ENCODE measurements around the gene LAG3.

Gene LAG3

DNA sequence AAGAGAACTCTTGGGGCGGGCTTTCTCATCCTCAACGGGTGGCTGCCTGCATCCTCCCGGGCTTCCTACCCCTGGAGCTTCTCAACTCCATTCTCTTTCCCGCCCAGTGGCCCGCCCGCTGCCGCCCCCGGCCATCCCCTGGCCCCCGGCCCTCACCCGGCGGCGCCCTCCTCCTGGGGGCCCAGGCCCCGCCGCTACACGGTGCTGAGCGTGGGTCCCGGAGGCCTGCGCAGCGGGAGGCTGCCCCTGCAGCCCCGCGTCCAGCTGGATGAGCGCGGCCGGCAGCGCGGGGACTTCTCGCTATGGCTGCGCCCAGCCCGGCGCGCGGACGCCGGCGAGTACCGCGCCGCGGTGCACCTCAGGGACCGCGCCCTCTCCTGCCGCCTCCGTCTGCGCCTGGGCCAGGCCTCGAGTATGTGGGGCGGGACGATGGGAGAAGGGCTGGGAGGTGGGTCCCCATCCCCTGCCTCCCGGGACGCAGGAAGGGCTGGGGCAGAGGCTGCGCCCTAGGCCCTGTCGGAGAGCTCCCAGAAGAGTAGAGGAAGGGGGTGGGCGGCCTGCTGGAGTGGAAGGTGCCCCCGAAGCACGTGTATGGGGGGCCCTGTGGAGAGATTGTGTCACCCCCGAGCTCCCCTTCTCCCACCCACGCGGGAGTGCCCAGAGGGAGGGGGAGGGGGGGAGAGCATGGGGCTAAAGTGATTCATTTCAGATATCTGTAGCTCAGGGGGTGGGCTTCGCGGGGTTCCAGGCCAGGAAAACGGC lies 1.5 kb downstream of the LAG3 start:
- TF ChIP-seq GATA2 (IDR thresholded peaks at IDR 0.05; ENCODE audit: low read depth, low read length) = no peak
- no peak for TF ChIP-seq GATA3 (IDR thresholded peaks at IDR 0.05; ENCODE audit: low read depth, low read length)

DNA sequence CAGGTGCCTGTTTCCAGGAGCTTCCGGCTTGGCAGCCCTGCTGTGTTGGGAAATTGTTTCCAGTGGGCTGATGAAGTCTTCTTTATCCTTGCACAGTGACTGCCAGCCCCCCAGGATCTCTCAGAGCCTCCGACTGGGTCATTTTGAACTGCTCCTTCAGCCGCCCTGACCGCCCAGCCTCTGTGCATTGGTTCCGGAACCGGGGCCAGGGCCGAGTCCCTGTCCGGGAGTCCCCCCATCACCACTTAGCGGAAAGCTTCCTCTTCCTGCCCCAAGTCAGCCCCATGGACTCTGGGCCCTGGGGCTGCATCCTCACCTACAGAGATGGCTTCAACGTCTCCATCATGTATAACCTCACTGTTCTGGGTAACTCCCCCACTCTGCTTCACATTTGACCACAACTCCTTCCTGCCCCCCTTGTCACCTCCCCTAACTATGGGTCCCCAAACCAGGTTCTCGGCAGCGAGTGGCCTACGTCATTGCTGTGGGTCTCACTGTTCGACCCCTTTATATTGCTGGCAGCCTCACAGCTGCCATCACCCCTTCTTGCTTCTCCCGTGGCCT lies 2.3 kb downstream of the LAG3 start:
- TF ChIP-seq GATA3 (IDR thresholded peaks at IDR 0.05; ENCODE audit: low read depth, low read length) (no peak), GATA2 (IDR thresholded peaks at IDR 0.05; ENCODE audit: low read depth, low read length) (no peak)

DNA sequence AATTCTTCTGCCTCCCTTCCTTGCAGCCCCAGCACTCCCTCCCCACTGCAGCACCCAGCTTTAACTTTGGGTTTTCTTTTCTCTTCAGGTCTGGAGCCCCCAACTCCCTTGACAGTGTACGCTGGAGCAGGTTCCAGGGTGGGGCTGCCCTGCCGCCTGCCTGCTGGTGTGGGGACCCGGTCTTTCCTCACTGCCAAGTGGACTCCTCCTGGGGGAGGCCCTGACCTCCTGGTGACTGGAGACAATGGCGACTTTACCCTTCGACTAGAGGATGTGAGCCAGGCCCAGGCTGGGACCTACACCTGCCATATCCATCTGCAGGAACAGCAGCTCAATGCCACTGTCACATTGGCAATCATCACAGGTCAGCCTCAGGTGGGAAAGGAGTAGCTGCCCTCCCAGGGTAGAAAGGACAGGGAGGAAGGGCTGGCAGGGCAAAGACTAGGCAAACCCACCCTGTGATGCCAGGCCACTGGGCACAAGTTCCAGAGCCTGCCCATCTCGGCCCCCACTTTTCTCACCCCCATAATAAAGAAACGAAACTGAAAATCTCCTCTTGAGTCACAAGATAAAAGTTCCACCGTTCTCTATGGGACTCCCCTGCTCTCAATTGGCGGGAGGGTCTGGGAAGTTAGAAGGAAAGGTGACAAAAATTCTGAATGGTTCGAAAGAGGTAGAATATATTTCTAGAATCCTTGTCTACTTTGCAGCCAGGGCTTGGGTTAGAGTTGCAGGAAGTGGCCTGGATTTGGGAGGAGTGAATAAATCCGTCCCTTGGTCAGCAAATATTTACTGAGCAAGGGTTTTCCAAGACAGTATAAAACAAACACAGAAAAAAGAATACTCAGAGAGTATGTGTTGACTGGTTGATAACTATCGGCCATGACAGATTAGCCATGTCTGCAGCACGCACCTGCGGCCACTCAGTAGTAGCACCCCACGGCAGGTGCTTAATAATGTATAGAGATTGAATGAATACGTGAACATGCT lies 3.2 kb downstream of the LAG3 start:
- no peak for TF ChIP-seq GATA2 (IDR thresholded peaks at IDR 0.05; ENCODE audit: low read depth, low read length)
- TF ChIP-seq GATA3 (IDR thresholded peaks at IDR 0.05; ENCODE audit: low read depth, low read length) = no peak

DNA sequence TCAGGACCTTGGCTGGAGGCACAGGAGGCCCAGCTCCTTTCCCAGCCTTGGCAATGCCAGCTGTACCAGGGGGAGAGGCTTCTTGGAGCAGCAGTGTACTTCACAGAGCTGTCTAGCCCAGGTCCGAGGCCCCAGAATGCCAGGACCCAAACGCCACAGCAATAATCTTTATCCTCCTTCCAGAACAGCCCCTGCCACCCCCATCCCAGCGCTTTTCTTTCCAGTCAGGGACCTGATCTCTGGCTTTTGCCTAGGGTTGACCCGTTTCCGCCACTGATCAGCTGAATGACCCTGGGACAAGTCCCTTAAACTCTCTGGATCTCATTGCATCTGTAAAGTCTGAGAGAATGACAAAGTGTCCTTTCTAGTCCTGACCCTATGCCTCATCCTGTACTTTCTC lies 5.1 kb downstream of the LAG3 start:
- no peak for TF ChIP-seq GATA2 (IDR thresholded peaks at IDR 0.05; ENCODE audit: low read depth, low read length)

DNA sequence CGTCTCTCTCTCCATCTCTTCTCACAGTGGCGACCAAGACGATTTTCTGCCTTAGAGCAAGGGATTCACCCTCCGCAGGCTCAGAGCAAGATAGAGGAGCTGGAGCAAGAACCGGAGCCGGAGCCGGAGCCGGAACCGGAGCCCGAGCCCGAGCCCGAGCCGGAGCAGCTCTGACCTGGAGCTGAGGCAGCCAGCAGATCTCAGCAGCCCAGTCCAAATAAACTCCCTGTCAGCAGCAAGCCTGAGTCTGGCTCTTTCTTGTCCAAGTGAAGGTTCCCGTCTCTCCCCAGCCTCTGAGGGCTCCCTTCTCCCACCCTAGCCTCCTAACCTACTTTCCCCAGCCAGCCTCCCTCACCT lies 5.9 kb downstream of the LAG3 start:
- TF ChIP-seq GATA2 (IDR thresholded peaks at IDR 0.05; ENCODE audit: low read depth, low read length) = no peak
- no peak for TF ChIP-seq GATA3 (IDR thresholded peaks at IDR 0.05; ENCODE audit: low read depth, low read length)

DNA sequence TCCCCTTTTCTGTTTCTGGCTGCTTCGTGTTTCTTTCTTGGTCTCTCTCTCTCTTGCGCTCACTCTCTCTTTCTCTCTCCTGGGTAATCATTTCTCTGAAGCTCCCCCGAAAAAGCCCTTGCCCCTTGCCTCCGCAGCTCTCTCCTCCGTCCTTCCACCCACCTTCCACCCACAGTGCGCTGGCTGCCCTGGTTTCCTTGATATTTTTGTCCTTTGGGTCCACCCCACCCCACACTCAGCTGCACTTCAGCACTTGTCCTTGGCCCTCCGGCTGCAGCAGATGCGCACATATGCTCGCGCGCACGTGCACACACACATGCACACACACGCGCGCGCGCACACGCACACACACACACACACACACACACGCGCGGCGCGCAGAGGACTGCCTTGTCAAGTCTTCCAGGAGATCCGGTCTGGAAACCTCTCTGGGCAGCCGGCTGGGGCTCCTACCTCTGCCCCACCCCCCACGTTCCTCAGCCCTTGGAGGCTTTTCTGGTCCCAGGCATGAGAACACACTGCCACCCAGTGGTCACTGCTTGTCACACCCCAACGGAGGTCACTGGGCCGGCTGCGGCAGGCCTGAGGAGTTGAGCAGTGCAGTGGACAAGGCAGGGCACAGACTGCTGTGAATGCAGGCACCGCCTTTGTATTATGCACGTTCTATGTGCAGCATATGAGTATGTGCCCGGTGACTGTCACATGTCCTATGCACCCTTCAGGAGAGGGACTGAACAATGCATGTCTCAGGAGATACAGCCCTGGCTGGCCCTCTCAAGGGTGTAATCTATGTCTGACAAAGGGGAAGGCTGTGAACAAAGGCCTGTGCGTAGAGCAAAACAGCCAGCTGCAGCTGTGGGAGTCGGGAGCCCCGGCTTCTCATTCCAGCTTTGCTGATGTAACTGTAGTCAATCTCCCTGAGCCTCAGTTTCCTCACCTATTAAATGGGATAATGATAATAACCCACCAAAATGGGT lies 6.5 kb downstream of the LAG3 start:
- TF ChIP-seq GATA3 (IDR thresholded peaks at IDR 0.05; ENCODE audit: low read depth, low read length) = no peak
- TF ChIP-seq GATA2 (IDR thresholded peaks at IDR 0.05; ENCODE audit: low read depth, low read length) = no peak

DNA sequence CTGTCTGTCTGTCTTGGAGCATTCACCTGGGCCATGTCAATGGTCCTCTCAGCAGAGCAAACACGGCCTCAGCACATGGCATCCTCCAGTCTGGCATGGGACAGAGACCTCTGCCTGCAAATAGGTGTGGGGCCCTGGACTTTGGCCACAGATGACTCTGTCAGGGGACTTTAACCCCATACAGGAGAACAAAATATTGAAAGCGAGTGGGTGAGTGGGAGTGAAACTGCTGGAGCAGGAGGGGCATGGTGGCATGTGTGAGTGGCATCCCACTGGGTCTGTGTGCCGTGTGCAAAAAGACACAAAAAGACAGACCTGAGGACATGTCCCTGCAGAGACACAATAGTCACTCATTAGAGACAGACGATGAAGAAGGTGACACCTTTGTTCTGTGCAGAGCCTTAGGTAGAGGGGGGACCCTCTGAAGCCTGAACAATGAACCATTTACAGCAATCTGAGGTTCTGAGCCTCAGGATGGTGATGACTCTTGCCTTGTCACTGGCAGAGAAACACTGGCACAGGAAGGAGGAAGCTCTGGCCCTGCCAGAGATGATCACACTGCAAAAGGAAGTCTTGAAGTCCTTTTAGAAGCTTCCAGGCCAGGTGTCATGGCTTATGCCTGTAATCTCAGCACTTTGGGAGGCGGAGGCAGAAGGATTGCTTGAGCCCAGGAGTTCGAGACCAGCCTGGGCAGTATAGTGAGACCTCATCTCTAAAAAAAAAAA lies 7.5 kb downstream of the LAG3 start:
- TF ChIP-seq GATA3 (IDR thresholded peaks at IDR 0.05; ENCODE audit: low read depth, low read length) (no peak), GATA2 (IDR thresholded peaks at IDR 0.05; ENCODE audit: low read depth, low read length) (no peak)

DNA sequence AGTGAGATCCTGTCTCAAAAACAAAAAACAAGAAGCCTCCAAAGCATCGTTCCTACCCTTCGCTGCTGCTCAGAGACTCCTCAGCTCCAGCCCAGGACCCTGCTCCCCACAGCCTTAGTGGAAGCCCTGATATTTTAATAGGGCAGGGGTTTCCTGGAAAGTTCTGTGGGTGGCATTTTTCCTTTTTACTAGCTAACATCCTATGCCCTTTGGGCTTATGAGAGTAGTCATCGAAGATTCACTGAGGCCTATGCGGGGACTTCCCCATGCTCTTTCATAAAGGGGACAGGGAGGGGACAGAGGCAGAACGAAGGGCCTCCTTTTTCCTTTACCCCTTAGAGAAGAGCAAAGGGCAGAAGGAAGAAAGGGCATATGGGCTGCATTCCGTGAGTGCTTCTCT lies 8.3 kb downstream of the LAG3 start:
- TF ChIP-seq GATA3 (IDR thresholded peaks at IDR 0.05; ENCODE audit: low read depth, low read length) = no peak
- no peak for TF ChIP-seq GATA2 (IDR thresholded peaks at IDR 0.05; ENCODE audit: low read depth, low read length)

DNA sequence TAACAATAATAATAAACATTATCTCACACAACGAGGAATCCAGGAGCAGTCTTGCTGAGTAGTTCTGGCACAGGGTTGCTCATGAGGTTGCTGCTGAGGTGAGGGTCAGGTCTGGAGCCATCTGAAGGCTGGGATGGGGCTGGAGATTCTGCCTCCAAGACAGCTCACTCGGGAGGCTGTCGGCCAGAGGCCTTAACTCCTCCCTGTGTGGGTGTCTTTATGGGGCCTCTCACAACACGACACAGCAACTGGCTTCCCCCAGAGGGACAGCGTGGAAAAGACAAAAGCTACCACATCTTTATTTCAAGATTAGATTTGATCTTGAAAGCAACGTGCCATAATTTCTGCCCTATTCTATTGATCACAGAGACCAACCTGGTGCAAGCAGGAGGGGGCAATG lies 9.8 kb downstream of the LAG3 start:
- no peak for TF ChIP-seq GATA2 (IDR thresholded peaks at IDR 0.05; ENCODE audit: low read depth, low read length)
- no peak for TF ChIP-seq GATA3 (IDR thresholded peaks at IDR 0.05; ENCODE audit: low read depth, low read length)

DNA sequence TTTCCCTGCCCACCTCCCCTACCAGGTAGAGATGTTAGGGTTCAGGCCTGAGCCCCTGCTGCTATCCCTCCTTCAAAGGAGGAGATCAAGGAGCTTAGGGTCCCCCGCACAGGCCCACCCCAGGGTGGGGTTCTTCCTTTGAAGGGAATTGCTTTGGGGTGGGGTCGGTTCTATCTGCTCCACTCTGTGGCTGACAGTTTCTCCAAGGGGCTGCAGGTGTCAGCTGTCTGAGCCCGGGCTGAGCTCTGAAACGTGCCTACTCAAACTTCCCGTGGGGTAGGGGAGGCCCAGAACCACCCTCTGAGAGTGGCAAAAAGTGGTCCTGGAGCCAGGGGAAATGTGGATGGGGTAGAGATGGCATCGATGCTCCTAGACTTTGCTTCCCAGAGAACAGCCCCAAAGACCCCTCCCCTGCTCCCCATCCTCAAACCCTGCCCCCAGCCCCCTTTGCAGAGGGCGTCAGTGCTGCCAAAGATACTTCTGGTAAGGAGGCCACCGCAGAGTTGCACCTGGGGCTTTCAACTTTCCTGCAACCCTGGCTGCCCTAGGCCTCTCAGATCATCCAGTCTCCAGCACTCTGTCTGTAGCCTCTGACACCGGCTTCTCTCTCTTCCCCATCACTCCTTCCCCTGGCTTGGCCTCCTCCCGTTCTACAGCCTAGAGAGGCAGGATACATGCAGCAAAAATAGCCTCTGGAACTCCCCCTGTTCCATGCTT lies 10.7 kb downstream of the LAG3 start:
- TF ChIP-seq GATA3 (IDR thresholded peaks at IDR 0.05; ENCODE audit: low read depth, low read length) (no peak), GATA2 (IDR thresholded peaks at IDR 0.05; ENCODE audit: low read depth, low read length) (no peak)

DNA sequence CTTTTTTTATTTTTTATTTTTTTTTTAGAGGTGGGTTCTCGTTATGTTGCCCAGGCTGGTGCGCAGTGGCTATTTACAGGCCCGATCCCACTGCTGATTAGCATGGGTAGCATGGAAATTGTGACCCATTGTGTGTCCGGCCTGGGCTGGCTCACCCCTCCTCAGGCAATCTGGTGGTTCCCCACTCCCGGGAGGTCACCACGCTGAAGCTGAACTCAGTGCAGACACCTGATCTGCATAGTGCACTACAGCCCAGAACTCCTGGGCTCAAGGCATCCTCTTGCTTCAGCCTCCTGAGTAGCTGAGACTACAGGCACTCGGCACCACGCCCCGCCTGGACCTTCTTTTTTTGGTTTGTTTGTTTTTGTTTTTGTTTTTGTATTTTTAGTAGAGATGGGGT lies 11.5 kb downstream of the LAG3 start:
- TF ChIP-seq GATA3 (IDR thresholded peaks at IDR 0.05; ENCODE audit: low read depth, low read length) = no peak
- TF ChIP-seq GATA2 (IDR thresholded peaks at IDR 0.05; ENCODE audit: low read depth, low read length) = no peak

DNA sequence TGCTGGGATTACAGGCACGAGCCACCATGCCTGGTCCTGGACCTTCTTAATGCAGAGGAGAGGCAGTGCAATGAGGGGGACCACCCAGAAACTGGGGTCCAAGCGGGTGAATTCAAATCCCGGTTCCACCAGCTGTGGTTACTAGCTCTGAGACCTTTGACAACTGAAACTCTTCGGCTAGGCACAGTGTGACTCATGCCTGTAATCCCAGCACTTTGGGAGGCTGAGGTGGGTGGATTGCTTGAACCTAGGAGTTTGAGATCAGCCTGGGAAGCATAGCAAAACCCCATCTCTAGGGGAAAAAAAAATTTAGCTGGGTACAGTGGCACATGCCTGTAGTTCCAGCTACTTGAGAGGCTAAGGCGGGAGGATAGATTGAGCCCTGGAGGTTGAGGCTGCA lies 12.0 kb downstream of the LAG3 start:
- TF ChIP-seq GATA3 (IDR thresholded peaks at IDR 0.05; ENCODE audit: low read depth, low read length) = no peak
- no peak for TF ChIP-seq GATA2 (IDR thresholded peaks at IDR 0.05; ENCODE audit: low read depth, low read length)
